ENCODE results near the gene ETFB. TPM values are rescaled to one million over a fixed set of nuclear protein-coding genes. Genes with fewer than 3 reads are reported as not detected.

The ETFB gene
- total and polyA plus RNA-seq, 2 donors from 2014 or later, result 76.8 to 620 TPM

DNA sequence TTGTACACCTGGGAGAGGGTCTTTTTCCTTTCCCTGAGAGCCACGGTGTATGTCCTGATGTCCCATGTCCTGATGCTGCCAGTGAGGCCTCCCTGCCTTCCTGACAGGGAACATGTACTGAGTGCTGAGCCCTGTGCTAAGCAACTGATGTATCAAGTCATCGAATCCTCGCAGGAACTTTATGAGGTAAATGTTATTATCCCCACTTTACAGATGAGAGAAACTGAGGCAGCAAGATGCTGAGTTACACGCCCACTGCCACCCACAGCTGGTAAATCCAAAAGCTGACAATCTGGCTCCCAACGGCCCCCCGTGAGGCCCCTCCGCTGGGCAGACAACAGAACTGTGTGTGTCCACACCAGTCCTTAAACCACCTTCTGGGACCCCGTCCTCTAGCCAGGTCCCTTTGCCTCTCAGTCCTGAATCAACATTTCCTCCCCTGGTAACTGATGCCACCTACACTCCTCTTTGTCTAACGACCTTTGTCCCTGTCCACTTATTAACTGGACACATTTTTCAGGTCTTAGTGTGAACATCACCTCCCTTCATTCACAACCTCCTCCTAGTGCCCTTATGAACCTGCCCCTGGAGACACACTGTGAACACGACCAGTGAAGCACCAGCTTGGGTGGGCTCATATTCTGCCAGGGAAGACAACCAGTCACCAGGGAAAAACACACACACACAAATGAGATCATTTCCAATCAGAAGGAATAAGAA is 18.8 kb downstream of the ETFB start:
- TF ChIP-seq, protein P1, sequence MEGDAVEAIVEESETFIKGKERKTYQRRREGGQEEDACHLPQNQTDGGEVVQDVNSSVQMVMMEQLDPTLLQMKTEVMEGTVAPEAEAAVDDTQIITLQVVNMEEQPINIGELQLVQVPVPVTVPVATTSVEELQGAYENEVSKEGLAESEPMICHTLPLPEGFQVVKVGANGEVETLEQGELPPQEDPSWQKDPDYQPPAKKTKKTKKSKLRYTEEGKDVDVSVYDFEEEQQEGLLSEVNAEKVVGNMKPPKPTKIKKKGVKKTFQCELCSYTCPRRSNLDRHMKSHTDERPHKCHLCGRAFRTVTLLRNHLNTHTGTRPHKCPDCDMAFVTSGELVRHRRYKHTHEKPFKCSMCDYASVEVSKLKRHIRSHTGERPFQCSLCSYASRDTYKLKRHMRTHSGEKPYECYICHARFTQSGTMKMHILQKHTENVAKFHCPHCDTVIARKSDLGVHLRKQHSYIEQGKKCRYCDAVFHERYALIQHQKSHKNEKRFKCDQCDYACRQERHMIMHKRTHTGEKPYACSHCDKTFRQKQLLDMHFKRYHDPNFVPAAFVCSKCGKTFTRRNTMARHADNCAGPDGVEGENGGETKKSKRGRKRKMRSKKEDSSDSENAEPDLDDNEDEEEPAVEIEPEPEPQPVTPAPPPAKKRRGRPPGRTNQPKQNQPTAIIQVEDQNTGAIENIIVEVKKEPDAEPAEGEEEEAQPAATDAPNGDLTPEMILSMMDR (IDR thresholded peaks at IDR 0.05; ENCODE audit: borderline replicate concordance, extremely low read depth, insufficient read depth), result no peak
- intact Hi-C loops (cut with DNase I), result no loop called here

DNA sequence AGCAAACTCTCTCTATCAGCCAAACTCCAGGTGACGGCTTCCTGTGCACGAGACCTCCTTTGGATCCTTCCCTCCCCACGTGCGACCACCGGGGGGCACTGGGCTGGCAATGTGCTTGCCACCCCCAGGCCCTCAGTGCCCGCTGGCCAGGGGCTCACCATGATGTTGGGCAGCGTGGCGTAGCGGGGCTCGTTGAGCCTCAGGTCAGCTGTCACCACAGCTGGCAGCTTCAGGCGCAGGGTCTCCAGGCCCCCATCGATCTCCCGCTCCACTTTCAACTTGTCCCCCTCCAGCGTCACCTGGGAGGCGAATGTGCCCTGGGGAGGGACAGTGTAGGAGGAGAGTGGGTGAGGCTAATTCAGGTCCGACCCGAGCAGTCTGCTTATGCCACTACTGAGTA is 19.4 kb downstream of the ETFB start:
- no peak overlapping the region for H3K27ac ChIP-seq (ENCODE audit: low read depth in 2 of 2, low read length in 2 of 2)
- TF ChIP-seq, protein P1 (IDR thresholded peaks at IDR 0.05; ENCODE audit: borderline replicate concordance, extremely low read depth, insufficient read depth), result no peak
- H3K27me3 ChIP-seq (ENCODE audit: control insufficient read depth, insufficient read depth, low read length), result no peaks in the 10 kb centered on the region
- no peaks in the 10 kb centered on the region for H3K9me3 ChIP-seq (ENCODE audit: control insufficient read depth in 2 of 3, insufficient read depth in 1 of 3, low read length in 3 of 3)
- H3K4me3 ChIP-seq (ENCODE audit: low read length in 3 of 3), result no peak overlapping the region
- FAIRE-seq (no peak), DNase-seq (peak in 1 of 5 donors; percentile 59)
- no peak overlapping the region for H3K9ac ChIP-seq (ENCODE audit: low read length in 3 of 3)
- intact Hi-C loops (cut with DNase I), result no loop called here
- H3K36me3 ChIP-seq (ENCODE audit: control insufficient read depth in 2 of 3, insufficient read depth in 3 of 3, low read length in 3 of 3), result peaks cover 0 to 27% (median 9%) of the 10 kb centered on the region in 3 donors
- H3K4me1 ChIP-seq (ENCODE audit: control insufficient read depth in 2 of 3, insufficient read depth in 2 of 3, low read depth in 1 of 3, low read length in 3 of 3), result peaks cover 0 to 3% (median 0%) of the 10 kb centered on the region in 3 donors

More for the DNA sequence above, 18.8 kb downstream of the ETFB start:
- Histone ChIP-seq H3K9ac (ENCODE audit: low read length in 3 of 3) (no peak overlapping the region), H3K36me3 (ENCODE audit: control insufficient read depth in 2 of 3, insufficient read depth in 3 of 3, low read length in 3 of 3) (peaks cover 0 to 30% (median 9%) of the 10 kb centered on the region in 3 donors), H3K4me3 (ENCODE audit: low read length in 3 of 3) (no peak overlapping the region), H3K27ac (ENCODE audit: low read depth in 2 of 2, low read length in 2 of 2) (no peak overlapping the region), H3K9me3 (ENCODE audit: control insufficient read depth in 2 of 3, insufficient read depth in 1 of 3, low read length in 3 of 3) (no peaks in the 10 kb centered on the region), H3K4me1 (ENCODE audit: control insufficient read depth in 2 of 3, insufficient read depth in 2 of 3, low read depth in 1 of 3, low read length in 3 of 3) (peaks cover 0 to 3% (median 0%) of the 10 kb centered on the region in 3 donors), H3K27me3 (ENCODE audit: control insufficient read depth, insufficient read depth, low read length) (no peaks in the 10 kb centered on the region)
- FAIRE-seq (no peak), DNase-seq (peak in 1 of 5 donors; percentile 47)

DNA sequence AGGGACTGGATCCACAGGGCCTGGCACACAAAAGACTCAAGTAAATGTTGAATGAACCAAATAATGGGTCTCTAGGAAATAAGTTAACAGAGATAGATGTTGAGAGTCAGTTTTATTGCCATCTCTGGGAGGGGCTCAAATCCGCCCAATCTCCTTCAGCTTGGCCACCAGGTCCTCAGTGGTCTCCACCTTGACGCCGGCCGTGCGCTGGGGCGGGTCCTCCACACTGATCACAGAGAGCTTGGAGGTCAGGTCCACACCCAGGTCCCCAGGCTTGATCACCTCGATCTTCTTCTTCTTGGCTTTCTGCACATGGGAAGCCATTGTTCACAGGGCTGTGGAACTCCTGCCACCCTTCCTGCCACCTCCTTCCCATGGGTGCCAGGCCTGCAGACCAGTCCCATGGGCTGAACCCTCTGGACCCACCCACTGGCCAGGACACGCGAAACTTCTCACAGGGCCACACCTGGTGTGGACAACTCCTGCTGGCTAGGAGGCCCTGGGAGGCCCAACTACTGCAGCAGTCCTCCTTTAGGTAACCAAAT is 21.0 kb downstream of the ETFB start:
- intact Hi-C loops (cut with DNase I), result no loop called here
- Histone ChIP-seq H3K9me3 (ENCODE audit: control insufficient read depth in 2 of 3, insufficient read depth in 1 of 3, low read length in 3 of 3) (no peaks in the 10 kb centered on the region), H3K9ac (ENCODE audit: low read length in 3 of 3) (no peak overlapping the region), H3K4me3 (ENCODE audit: low read length in 3 of 3) (no peak overlapping the region), H3K4me1 (ENCODE audit: control insufficient read depth in 2 of 3, insufficient read depth in 2 of 3, low read depth in 1 of 3, low read length in 3 of 3) (peaks cover 0 to 3% (median 0%) of the 10 kb centered on the region in 3 donors), H3K27ac (ENCODE audit: low read depth in 2 of 2, low read length in 2 of 2) (no peak overlapping the region), H3K27me3 (ENCODE audit: control insufficient read depth, insufficient read depth, low read length) (no peaks in the 10 kb centered on the region), H3K36me3 (ENCODE audit: control insufficient read depth in 2 of 3, insufficient read depth in 3 of 3, low read length in 3 of 3) (peaks cover 0 to 15% (median 6%) of the 10 kb centered on the region in 3 donors)
- FAIRE-seq, result no peak
- DNase-seq, result peak in 1 of 5 donors; percentile 59
- TF ChIP-seq, protein P1 (IDR thresholded peaks at IDR 0.05; ENCODE audit: borderline replicate concordance, extremely low read depth, insufficient read depth), result no peak
